Measurements from ENCODE around the gene TMEM82. TPM values are rescaled to one million over a fixed set of nuclear protein-coding genes. Genes with fewer than 3 reads are reported as not detected.

Gene TMEM82
- total and polyA plus RNA-seq, 3 donors from 2014 or later: not detected

GRCh38 chr1:15727021-15727420 is 15.3 kb upstream of the TMEM82 start:
- Histone ChIP-seq H3K4me3 (no peak overlapping the region), H3K4me1 (peaks cover 11% of the 10 kb centered on the region), H3K27ac (no peak overlapping the region), H3K36me3 (ENCODE audit: low read depth, missing control alignments) (no peaks in the 10 kb centered on the region), H3K27me3 (no peaks in the 10 kb centered on the region), H3K9me3 (no peaks in the 10 kb centered on the region)
- WGBS, 2 donors: 53 to 74% methylated on average over 7 to 21 of the region's 21 CpGs
- DNase-seq: no peak
- TF ChIP-seq CTCF (IDR thresholded peaks at IDR 0.05): no peak
- no peak for TF ChIP-seq POLR2A (IDR thresholded peaks at IDR 0.05)
- intact Hi-C loops (cut with DNase I; ENCODE audit: low total_unique reads): no loop called here

- no peaks in the 10 kb centered on the region for H3K27me3 ChIP-seq
- no peaks in the 10 kb centered on the region for H3K36me3 ChIP-seq (ENCODE audit: low read depth, missing control alignments)
- no peak overlapping the region for H3K27ac ChIP-seq
- H3K9me3 ChIP-seq: no peaks in the 10 kb centered on the region
- no peak for DNase-seq
- TF ChIP-seq CTCF (IDR thresholded peaks at IDR 0.05) (no peak), POLR2A (IDR thresholded peaks at IDR 0.05) (no peak)
- 67 to 76% methylated on average over 8 to 13 of the region's 13 CpGs for WGBS, 2 donors
- H3K4me1 ChIP-seq: peaks cover 9% of the 10 kb centered on the region
- H3K4me3 ChIP-seq: no peak overlapping the region
- intact Hi-C loops (cut with DNase I; ENCODE audit: low total_unique reads): no loop called here
These were observed 14.9 kb upstream of the TMEM82 start for GRCh38 chr1:15727424-15727823.

- Histone ChIP-seq H3K9me3 (no peaks in the 10 kb centered on the region), H3K4me1 (peaks cover 4% of the 10 kb centered on the region), H3K27ac (no peak overlapping the region), H3K4me3 (no peak overlapping the region), H3K27me3 (no peaks in the 10 kb centered on the region), H3K36me3 (ENCODE audit: low read depth, missing control alignments) (no peaks in the 10 kb centered on the region)
- TF ChIP-seq CTCF (IDR thresholded peaks at IDR 0.05): no peak
- no peak for TF ChIP-seq POLR2A (IDR thresholded peaks at IDR 0.05)
- no peak for DNase-seq
- intact Hi-C loops (cut with DNase I; ENCODE audit: low total_unique reads): no loop called here
- 84 to 92% methylated on average over 12 to 23 of the region's 23 CpGs for WGBS, 2 donors
These were observed 14.3 kb upstream of the TMEM82 start for GRCh38 chr1:15727866-15728534.

GRCh38 chr1:15728937-15729657 is 13.2 kb upstream of the TMEM82 start:
- H3K27ac ChIP-seq: no peak overlapping the region
- no peaks in the 10 kb centered on the region for H3K9me3 ChIP-seq
- H3K4me1 ChIP-seq: peaks cover 4% of the 10 kb centered on the region
- no peak for TF ChIP-seq CTCF (IDR thresholded peaks at IDR 0.05)
- no peak for TF ChIP-seq POLR2A (IDR thresholded peaks at IDR 0.05)
- H3K4me3 ChIP-seq: no peak overlapping the region
- no peak for DNase-seq
- 81 to 89% methylated on average over 22 of the region's 22 CpGs for WGBS, 2 donors
- intact Hi-C loops (cut with DNase I; ENCODE audit: low total_unique reads): no loop called here
- H3K36me3 ChIP-seq (ENCODE audit: low read depth, missing control alignments): no peaks in the 10 kb centered on the region
- no peaks in the 10 kb centered on the region for H3K27me3 ChIP-seq
